Measurements from ENCODE around the gene ARHGAP21. TPM values are rescaled to one million over a fixed set of nuclear protein-coding genes. Genes with fewer than 3 reads are reported as not detected.

ARHGAP21 gene
- total RNA-seq, 1 donor from 2014 or later, result 46.8 TPM

DNA sequence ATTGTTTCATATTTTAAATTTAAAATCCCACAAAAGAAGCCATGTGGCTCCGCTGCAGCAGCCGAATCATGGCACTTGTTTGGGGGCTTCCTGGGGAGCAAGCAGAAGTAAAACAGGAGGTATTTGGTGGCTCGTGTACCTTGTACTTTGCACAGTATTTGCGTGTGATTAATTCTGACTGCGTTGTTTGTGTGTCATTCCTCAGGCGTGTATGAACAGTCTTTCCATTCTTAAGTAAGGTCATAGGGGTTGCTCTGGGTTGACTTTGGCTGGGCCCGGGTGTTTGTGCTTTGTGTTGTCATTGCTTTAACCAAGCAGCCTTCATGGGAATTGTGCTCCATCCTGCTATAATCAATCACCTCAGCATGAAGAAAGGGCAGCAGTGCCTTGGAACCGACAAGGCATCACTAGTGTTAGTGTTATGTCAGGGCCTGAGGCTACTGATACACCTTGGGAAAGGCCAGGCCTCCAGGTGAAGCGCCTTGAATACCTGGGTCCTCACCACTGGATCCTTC lies 182.4 kb downstream of the ARHGAP21 start:
- TF ChIP-seq, protein P1, sequence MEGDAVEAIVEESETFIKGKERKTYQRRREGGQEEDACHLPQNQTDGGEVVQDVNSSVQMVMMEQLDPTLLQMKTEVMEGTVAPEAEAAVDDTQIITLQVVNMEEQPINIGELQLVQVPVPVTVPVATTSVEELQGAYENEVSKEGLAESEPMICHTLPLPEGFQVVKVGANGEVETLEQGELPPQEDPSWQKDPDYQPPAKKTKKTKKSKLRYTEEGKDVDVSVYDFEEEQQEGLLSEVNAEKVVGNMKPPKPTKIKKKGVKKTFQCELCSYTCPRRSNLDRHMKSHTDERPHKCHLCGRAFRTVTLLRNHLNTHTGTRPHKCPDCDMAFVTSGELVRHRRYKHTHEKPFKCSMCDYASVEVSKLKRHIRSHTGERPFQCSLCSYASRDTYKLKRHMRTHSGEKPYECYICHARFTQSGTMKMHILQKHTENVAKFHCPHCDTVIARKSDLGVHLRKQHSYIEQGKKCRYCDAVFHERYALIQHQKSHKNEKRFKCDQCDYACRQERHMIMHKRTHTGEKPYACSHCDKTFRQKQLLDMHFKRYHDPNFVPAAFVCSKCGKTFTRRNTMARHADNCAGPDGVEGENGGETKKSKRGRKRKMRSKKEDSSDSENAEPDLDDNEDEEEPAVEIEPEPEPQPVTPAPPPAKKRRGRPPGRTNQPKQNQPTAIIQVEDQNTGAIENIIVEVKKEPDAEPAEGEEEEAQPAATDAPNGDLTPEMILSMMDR (conservative IDR thresholded peaks at IDR 0.05; ENCODE audit: low read depth, low read length), result no peak
- DNase-seq (ENCODE audit: low read depth), result no peak

DNA sequence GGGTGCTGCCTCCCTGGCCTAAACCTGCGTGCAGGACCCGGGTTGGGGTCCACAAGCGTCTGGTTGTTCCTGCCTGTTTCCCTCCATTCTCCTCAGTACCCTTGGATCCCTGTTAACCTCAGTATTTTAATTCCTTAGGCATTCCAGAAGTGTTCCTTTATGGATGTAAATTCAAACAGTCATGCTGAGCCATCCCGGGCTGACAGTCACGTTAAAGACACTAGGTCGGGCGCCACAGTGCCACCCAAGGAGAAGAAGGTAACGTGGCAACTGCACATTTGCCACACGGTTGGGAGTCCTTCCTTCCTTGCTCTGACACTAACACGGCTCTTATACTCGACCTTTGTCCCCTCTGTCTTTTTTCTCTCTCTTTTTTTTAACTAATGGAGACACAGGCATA lies 187.1 kb downstream of the ARHGAP21 start:
- TF ChIP-seq, protein P1 (conservative IDR thresholded peaks at IDR 0.05; ENCODE audit: low read depth, low read length), result no peak
- no peak overlapping the region for H3K4me3 ChIP-seq (ENCODE audit: low read depth, low read length)
- DNase-seq (ENCODE audit: low read depth), result no peak

More for the DNA sequence above, 182.4 kb downstream of the ARHGAP21 start:
- H3K4me3 ChIP-seq (ENCODE audit: low read depth, low read length), result no peak overlapping the region

DNA sequence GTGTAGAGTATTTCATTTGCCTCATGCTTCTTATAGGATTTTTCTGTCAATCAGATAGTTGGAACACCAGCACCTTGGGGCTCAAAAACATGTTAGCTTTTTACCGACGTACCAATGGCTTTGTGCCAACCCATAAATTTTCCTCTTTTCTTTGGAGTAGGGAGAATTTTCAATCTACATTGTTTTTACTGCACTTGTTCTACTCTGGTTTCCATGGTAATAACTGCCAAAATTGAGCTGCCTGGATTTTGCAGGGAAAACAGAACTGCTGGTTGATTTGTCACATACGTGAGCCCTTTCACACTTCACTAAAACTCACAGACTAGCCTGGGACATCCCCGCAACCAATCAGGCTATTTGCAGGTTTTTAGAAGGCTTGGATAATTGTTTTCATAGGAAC lies 189.7 kb downstream of the ARHGAP21 start:
- no peak for DNase-seq (ENCODE audit: low read depth)
- TF ChIP-seq, protein P1 (conservative IDR thresholded peaks at IDR 0.05; ENCODE audit: low read depth, low read length), result no peak
- no peak overlapping the region for H3K4me3 ChIP-seq (ENCODE audit: low read depth, low read length)

Other genes with a start within 250 kb of the ARHGAP21 start
- 25.7 and 27.8 TPM in 2 replicates for gene PRTFDC1, start 228.7 kb upstream of the ARHGAP21 start, total RNA-seq

Data from epithelial cell of proximal tubule (primary cell).